ENCODE measurements around the gene FXYD7. TPM values are rescaled to one million over a fixed set of nuclear protein-coding genes. Genes with fewer than 3 reads are reported as not detected.
A peak's percentile ranks its signal among the peaks of the same experiment; 100 is the strongest.

The FXYD7 gene
- polyA plus RNA-seq, 1 donor (not counting 4 experiments of a cell fraction or from before 2014, with no cell fraction given), result not detected

GRCh38 chr19:35168196-35168595 lies 25.1 kb downstream of the FXYD7 start:
- H3K9me3 ChIP-seq (ENCODE audit: control insufficient read depth, low read depth, low read length), result peaks cover 28% of the 10 kb centered on the region
- H3K79me2 ChIP-seq (ENCODE audit: control insufficient read depth, insufficient read depth, low read length), result peaks cover 3% of the 10 kb centered on the region
- FAIRE-seq (peak; percentile 95), DNase-seq (ENCODE audit: low read depth, low spot score) (peak; percentile 48)
- TF ChIP-seq CTCF (optimal IDR thresholded peaks at IDR 0.05 in 1 of 3, IDR thresholded peaks at IDR 0.05 in 1 of 3, conservative IDR thresholded peaks at IDR 0.05 in 1 of 3; ENCODE audit: extremely low read depth in 1 of 3, insufficient read depth in 2 of 3, low read length in 3 of 3) (peak; percentile 12 to 32 (median 23)), EZH2 (IDR thresholded peaks at IDR 0.05; ENCODE audit: low read length) (no peak)
- H3K4me2 ChIP-seq (ENCODE audit: control insufficient read depth, extremely low read depth, insufficient read depth, low read depth, low read length), result peak overlapping the region; percentile 58
- H3K27me3 ChIP-seq (ENCODE audit: control insufficient read depth, extremely low read depth, insufficient read depth, low read length), result no peaks in the 10 kb centered on the region
- H3K9me1 ChIP-seq (ENCODE audit: control insufficient read depth, extremely low read depth, insufficient read depth, low read length), result peaks cover 3% of the 10 kb centered on the region
- H3K4me1 ChIP-seq (ENCODE audit: control insufficient read depth, extremely low read depth, insufficient read depth, low read length), result peaks cover 40% of the 10 kb centered on the region
- H3K4me3 ChIP-seq (ENCODE audit: control insufficient read depth in 2 of 3, extremely low read depth in 1 of 3, insufficient read depth in 2 of 3, low read depth in 1 of 3, low read length in 3 of 3), result no peak overlapping the region
- H3K27ac ChIP-seq (ENCODE audit: control insufficient read depth, insufficient read depth, low read length), result peak overlapping the region; percentile 55
- no peak overlapping the region for H2AFZ ChIP-seq (ENCODE audit: control insufficient read depth, low read length)
- dilution Hi-C loops (cut with MboI; ENCODE audit: extremely low pct_ligation_motif_present, low sequenced_read_pairs), result no loop called here
- H3K36me3 ChIP-seq (ENCODE audit: control insufficient read depth in 2 of 2, extremely low read depth in 1 of 2, insufficient read depth in 2 of 2, low read length in 2 of 2), result peaks cover 17 to 37% of the 10 kb centered on the region in 2 experiments
- H4K20me1 ChIP-seq (ENCODE audit: control insufficient read depth, extremely low read depth, insufficient read depth, low read length), result no peaks in the 10 kb centered on the region
- peak overlapping the region; percentile 22 for H3K9ac ChIP-seq (ENCODE audit: control insufficient read depth, extremely low read depth, insufficient read depth, low read length)

GRCh38 chr19:35169221-35169995 lies 26.4 kb downstream of the FXYD7 start:
- Histone ChIP-seq H3K36me3 (ENCODE audit: control insufficient read depth in 2 of 2, extremely low read depth in 1 of 2, insufficient read depth in 2 of 2, low read length in 2 of 2) (peaks cover 13 to 28% of the 10 kb centered on the region in 2 experiments), H3K4me2 (ENCODE audit: control insufficient read depth, extremely low read depth, insufficient read depth, low read depth, low read length) (peak overlapping the region; percentile 27), H3K9ac (ENCODE audit: control insufficient read depth, extremely low read depth, insufficient read depth, low read length) (peak overlapping the region; percentile 25), H2AFZ (ENCODE audit: control insufficient read depth, low read length) (no peak overlapping the region), H3K79me2 (ENCODE audit: control insufficient read depth, insufficient read depth, low read length) (no peaks in the 10 kb centered on the region), H3K4me3 (ENCODE audit: control insufficient read depth in 2 of 3, extremely low read depth in 1 of 3, insufficient read depth in 2 of 3, low read depth in 1 of 3, low read length in 3 of 3) (peak overlapping the region in 1 of 3 experiments; percentile 6), H3K27ac (ENCODE audit: control insufficient read depth, insufficient read depth, low read length) (peak overlapping the region; percentile 55), H3K4me1 (ENCODE audit: control insufficient read depth, extremely low read depth, insufficient read depth, low read length) (peaks cover 29% of the 10 kb centered on the region), H4K20me1 (ENCODE audit: control insufficient read depth, extremely low read depth, insufficient read depth, low read length) (no peaks in the 10 kb centered on the region), H3K9me1 (ENCODE audit: control insufficient read depth, extremely low read depth, insufficient read depth, low read length) (peaks cover 3% of the 10 kb centered on the region), H3K27me3 (ENCODE audit: control insufficient read depth, extremely low read depth, insufficient read depth, low read length) (no peaks in the 10 kb centered on the region), H3K9me3 (ENCODE audit: control insufficient read depth, low read depth, low read length) (peaks cover 19% of the 10 kb centered on the region)
- TF ChIP-seq CTCF (optimal IDR thresholded peaks at IDR 0.05 in 1 of 3, IDR thresholded peaks at IDR 0.05 in 1 of 3, conservative IDR thresholded peaks at IDR 0.05 in 1 of 3; ENCODE audit: extremely low read depth in 1 of 3, insufficient read depth in 2 of 3, low read length in 3 of 3) (no peak), EZH2 (IDR thresholded peaks at IDR 0.05; ENCODE audit: low read length) (no peak)
- DNase-seq (ENCODE audit: low read depth, low spot score) (no peak), FAIRE-seq (peak; percentile 87)
- dilution Hi-C loops (cut with MboI; ENCODE audit: extremely low pct_ligation_motif_present, low sequenced_read_pairs), result no loop called here
